Measurements from ENCODE around the gene CNTN1. TPM values are rescaled to one million over a fixed set of nuclear protein-coding genes. Genes with fewer than 3 reads are reported as not detected.

The CNTN1 gene
- total RNA-seq, 2 donors from 2014 or later, result 16.3 to 33.6 TPM

DNA sequence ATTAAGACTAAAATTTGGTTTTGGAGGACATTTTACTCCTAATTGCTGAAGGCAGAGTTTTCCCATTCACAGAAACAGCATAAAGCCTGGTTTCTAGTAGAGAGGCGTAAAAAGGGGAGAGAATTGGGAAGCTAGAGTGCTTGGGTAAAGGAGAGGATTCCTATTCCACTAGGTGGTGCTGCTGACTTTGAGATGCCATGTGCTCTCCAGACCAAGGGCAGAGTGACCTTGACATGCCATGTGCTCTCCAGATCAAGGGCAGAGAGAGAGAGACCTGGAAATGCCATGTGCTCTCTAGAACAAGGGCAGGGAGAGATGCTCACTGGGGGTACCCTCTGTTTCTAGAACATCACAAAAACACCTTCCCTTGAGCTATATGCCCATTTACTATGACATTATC, 319.7 kb downstream of the CNTN1 start:
- H3K9me3 ChIP-seq, result no peaks in the 10 kb centered on the region
- no peaks in the 10 kb centered on the region for H3K4me1 ChIP-seq (replicated peaks)
- H3K27me3 ChIP-seq (replicated peaks; ENCODE audit: insufficient read depth), result no peaks in the 10 kb centered on the region
- no peak for DNase-seq (ENCODE audit: low spot score)
- no peaks in the 10 kb centered on the region for H3K36me3 ChIP-seq
- no peak overlapping the region for H3K4me3 ChIP-seq
- TF ChIP-seq, protein P1, sequence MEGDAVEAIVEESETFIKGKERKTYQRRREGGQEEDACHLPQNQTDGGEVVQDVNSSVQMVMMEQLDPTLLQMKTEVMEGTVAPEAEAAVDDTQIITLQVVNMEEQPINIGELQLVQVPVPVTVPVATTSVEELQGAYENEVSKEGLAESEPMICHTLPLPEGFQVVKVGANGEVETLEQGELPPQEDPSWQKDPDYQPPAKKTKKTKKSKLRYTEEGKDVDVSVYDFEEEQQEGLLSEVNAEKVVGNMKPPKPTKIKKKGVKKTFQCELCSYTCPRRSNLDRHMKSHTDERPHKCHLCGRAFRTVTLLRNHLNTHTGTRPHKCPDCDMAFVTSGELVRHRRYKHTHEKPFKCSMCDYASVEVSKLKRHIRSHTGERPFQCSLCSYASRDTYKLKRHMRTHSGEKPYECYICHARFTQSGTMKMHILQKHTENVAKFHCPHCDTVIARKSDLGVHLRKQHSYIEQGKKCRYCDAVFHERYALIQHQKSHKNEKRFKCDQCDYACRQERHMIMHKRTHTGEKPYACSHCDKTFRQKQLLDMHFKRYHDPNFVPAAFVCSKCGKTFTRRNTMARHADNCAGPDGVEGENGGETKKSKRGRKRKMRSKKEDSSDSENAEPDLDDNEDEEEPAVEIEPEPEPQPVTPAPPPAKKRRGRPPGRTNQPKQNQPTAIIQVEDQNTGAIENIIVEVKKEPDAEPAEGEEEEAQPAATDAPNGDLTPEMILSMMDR (IDR thresholded peaks at IDR 0.05), result peak in 3 of 4 experiments; percentile 21 to 32 (median 25)
- TF ChIP-seq POLR2AphosphoS5 (IDR thresholded peaks at IDR 0.05), result no peak
- whole genome bisulfite sequencing, result 100% methylated on average over 1 of the region's 1 CpG
- intact Hi-C loops (cut with DNase I), result no loop called here
- H3K27ac ChIP-seq, result no peak overlapping the region

GRCh38 chr12:41013881-41014642, 321.8 kb downstream of the CNTN1 start:
- Histone ChIP-seq H3K27me3 (replicated peaks; ENCODE audit: insufficient read depth) (no peaks in the 10 kb centered on the region), H3K9me3 (no peaks in the 10 kb centered on the region), H3K36me3 (no peaks in the 10 kb centered on the region), H3K27ac (no peak overlapping the region), H3K4me3 (no peak overlapping the region), H3K4me1 (replicated peaks) (no peaks in the 10 kb centered on the region)
- no peak for TF ChIP-seq POLR2A (IDR thresholded peaks at IDR 0.05)
- TF ChIP-seq POLR2AphosphoS5 (IDR thresholded peaks at IDR 0.05), result no peak
- TF ChIP-seq, protein P1 (IDR thresholded peaks at IDR 0.05), result no peak
- DNase-seq (ENCODE audit: low spot score), result no peak
- WGBS, result 90% methylated on average over 1 of the region's 1 CpG
- intact Hi-C loops (cut with DNase I), result no loop called here

DNA sequence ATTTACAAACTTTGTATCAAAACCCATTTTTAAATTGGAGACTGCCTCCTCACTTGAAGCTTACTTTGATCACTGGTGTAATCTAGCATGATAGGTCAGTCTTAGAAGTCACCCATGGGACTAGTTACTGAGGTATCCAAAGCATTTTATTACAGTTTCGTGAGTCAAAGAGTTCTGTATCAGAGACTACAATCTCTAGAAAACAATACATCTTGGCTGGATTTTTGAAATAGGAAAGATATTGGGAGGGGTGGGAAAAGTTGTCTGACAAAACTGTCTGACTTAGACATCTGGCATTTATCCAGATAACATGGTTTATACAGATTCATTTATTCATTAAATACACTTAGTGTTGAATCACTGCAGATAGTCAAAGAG, 322.4 kb downstream of the CNTN1 start:
- no peak for DNase-seq (ENCODE audit: low spot score)
- Histone ChIP-seq H3K4me1 (replicated peaks) (no peaks in the 10 kb centered on the region), H3K27ac (no peak overlapping the region), H3K4me3 (no peak overlapping the region), H3K27me3 (replicated peaks; ENCODE audit: insufficient read depth) (no peaks in the 10 kb centered on the region), H3K9me3 (no peaks in the 10 kb centered on the region), H3K36me3 (no peaks in the 10 kb centered on the region)
- WGBS, result 18% methylated on average over 1 of the region's 1 CpG
- intact Hi-C loops (cut with DNase I), result no loop called here
- TF ChIP-seq, protein P1 (IDR thresholded peaks at IDR 0.05), result no peak
- no peak for TF ChIP-seq POLR2A (IDR thresholded peaks at IDR 0.05)
- TF ChIP-seq POLR2AphosphoS5 (IDR thresholded peaks at IDR 0.05), result no peak

DNA sequence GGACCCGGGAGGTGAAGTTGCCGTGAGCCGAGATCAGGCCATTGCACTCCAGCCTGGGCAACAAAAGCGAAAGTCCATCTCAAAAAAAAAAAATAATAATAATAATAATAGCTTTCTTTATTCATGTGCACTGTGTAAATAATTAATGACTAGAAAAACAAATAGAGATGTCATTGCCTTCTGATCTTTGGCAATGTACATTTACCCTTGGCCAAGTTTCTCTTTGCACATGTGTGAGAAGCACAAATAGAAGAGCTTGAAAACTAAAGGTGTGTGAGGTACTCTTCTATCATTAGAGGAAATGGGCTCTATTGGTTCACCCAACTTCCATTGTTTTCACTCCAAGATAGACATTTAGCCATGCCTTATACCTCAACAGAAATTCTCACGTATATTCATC, 325.8 kb downstream of the CNTN1 start:
- WGBS, result 89% methylated on average over 5 of the region's 5 CpGs
- DNase-seq (ENCODE audit: low spot score), result no peak
- intact Hi-C loops (cut with DNase I), result no loop called here
- Histone ChIP-seq H3K4me1 (replicated peaks) (no peaks in the 10 kb centered on the region), H3K4me3 (no peak overlapping the region), H3K27me3 (replicated peaks; ENCODE audit: insufficient read depth) (no peaks in the 10 kb centered on the region), H3K36me3 (no peaks in the 10 kb centered on the region), H3K27ac (no peak overlapping the region), H3K9me3 (no peaks in the 10 kb centered on the region)
- TF ChIP-seq POLR2A (IDR thresholded peaks at IDR 0.05) (no peak), POLR2AphosphoS5 (IDR thresholded peaks at IDR 0.05) (no peak)
- TF ChIP-seq, protein P1 (IDR thresholded peaks at IDR 0.05), result no peak

DNA sequence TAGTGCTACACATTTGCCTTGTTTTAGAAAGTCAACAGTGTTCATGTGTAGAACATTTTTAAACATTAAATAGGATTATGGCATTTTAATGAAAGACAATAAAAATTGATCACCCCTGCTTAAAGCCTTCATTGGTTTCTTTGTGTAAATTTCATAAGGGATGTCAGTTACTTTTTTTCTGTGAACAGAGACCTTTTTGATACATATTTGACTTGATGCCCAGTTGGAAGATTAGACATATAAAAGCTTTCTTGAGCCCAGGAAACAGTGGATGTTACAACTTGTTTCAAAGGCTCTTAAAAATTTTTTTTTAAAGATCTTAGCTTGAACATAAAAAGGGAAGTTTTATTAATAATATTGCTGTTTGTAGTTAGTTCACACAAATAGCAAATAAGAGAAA, 327.2 kb downstream of the CNTN1 start:
- intact Hi-C loops (cut with DNase I), result no loop called here
- Histone ChIP-seq H3K4me3 (no peak overlapping the region), H3K4me1 (replicated peaks) (no peaks in the 10 kb centered on the region), H3K27ac (no peak overlapping the region), H3K36me3 (no peaks in the 10 kb centered on the region), H3K27me3 (replicated peaks; ENCODE audit: insufficient read depth) (no peaks in the 10 kb centered on the region), H3K9me3 (no peaks in the 10 kb centered on the region)
- TF ChIP-seq POLR2AphosphoS5 (IDR thresholded peaks at IDR 0.05), result peak; percentile 3
- TF ChIP-seq, protein P1 (IDR thresholded peaks at IDR 0.05), result no peak
- no peak for DNase-seq (ENCODE audit: low spot score)

Data from prostate gland (tissue), 2 donors.